HG03378 (cell line): Measurements from ENCODE around the gene ZNF497.
A peak's percentile ranks its signal among the peaks of the same experiment; 100 is the strongest.
"Not testable (repeated sequence)": the region's sequence is repeated elsewhere in the genome, so short reads cannot be mapped to it uniquely, and the experiment has no call there.

Source experiments
- ATAC-seq: cut with Tn5 transposase; IDR thresholded peaks from one replicate; pipeline ENCODE4 v1.9.1; 2021; ENCODE audit warnings: mild to moderate bottlenecking, moderate library complexity; ENCODE audit not compliant: unreplicated experiment

Gene ZNF497

DNA sequence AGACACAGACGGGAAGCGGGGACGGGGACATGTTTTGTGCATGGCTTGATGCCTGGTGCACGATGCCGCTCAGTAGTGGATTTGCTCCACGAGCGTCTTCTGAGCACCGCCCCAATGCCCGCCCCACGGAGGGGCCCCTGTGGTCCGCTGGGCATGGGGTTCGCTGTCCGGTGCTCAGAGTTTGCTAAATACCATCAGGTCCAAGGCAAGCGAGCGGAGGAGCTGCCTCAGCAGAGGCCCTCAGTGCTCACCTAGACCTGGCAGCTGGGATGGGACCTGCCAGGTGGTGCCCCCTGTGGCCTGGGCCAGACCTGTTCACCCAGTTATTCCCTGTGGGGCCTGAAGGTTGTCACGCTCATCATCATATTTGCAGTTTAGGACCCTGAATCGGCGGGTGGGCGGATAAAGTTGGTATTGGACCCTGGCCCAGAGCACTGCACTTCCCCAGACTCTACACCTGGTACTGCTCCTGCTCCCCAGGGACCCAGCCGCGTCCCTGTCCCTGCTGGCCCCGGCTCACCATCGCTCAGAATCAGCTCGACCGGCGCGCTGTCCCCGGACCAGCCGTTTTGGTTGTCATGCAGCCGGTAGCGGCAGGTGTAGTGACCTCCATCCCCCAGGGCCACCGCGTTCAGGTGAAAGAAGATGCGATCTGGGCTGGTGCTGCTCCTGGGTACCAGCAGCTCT, 11.5 kb downstream of the ZNF497 start:
- ATAC-seq, result no peak

DNA sequence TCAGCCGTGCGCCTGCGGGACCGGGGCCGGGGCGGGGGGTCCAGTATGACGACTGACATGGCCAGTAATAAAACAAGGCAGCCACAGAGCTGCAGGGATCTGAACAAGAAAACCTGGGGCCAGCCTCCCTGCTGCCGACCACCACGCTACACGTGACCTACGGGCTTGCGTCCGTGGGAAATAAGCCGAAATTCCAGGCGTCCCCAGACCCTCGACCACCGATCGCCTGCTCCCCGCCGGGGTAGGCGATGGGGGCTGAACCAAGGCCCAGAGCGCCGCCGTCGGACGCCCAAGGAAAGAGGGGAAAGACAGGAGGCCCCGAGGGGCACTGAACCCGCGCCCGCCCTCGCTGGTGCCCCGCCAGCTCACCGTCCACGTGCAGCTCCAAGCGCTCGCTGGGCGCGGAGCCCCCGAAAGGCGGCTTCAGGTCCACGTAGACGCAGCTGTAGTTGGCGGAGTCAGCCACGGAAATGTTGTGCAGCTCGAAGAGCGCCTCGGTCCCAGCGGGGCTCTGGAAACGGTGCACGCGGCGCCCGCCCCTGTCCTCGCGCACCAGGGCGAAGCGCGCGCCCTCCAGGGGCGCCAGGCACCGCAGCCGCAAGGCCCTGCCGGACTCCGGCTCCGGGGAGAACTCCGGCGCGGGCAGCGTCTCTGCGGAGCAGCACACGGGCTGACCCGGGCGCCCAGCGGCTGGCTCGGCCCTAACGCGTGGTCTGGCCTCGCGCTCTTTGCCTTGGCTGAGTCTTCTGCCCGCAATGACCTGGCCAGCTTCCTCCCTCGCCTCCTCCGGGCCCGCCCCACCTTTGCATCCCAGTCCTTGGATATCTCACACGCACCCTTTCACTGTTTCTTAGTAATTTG, 12.3 kb downstream of the ZNF497 start:
- no peak for ATAC-seq

DNA sequence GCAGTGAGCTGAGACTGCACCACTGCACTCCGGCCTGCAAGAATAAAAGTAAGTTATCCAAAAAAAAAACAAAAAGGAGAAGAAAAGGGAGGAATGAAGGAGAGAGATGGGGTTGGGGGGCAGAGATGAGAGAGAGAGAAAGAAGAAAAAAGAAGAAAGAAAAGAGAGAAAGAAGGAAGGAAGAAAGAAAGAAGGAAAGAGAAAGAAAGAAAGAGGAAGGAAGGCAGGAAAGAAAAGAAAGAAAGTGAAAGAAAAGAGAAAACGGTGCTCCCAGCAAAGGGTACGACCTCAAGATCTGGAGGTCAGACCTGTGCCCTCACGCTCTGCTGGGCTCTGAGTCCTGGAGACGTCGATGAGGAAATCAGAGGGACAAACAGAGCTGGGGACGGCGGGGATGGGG, 13.0 kb downstream of the ZNF497 start:
- no peak for ATAC-seq

DNA sequence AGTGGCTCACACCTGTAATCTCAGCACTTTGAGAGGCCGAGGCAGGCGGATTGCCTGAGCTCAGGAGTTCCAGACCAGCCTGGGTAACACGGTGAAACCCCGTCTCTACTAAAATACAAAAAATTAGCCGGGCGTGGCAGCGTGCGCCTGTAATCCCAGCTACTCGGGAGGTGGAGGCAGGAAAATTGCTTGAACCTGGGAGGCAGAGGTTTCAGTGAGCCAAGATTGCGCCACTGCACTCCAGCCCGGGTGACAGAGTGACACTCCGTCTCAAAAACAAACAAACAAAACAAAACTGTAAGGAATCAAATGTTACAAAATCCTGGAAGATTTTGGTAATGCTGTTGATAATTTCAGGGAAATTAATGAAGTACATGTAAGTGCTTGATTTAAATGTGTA, 14.5 kb downstream of the ZNF497 start:
- ATAC-seq, result not testable (repeated sequence)

DNA sequence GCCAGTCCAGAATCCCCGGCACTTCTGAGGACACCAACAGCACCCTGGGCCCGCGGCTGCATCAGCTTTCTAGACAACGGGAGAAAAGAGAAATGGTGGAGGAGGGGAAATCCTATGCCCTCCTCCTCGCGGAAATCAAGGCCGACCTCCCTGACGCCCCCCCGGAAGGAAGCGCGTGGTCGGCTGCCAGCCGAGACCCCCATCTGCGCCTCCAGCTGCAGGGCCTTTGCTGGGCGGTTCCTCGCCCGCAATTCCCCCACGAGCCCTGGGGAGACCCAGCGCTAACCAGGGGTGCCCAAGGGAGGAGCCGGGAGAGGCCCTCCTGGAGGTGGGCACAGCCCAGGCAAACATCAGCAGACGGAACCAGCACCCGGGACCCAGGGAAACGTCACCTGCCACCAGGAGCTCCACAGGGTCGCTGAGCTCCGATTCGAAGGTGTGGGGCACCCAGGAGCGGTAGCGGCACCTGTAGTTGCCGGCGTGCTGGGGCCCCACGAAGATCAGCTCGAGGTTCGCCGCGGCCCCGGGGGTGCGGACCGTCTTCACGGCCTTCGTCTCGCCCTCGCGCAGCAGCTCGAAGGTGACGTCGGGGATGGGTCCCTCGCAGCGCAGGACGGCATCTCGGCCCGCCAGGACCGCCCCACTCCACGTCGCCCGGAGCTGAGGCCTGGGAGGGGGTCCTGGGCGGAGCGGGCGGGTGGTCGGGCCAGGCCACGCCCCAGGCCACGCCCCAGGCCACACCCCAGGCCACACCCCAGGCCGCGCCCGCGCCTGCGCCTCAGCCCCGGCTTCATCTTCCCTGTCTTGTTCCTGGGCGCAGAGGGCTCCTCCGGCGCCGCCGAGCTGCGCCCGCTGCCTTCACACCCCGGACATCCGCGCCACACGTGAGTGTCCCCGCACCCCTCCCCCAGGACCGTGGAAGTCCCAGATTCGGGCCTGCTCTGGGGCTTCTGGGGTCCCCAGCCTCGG, 15.3 kb downstream of the ZNF497 start:
- peak; percentile 60 for ATAC-seq

DNA sequence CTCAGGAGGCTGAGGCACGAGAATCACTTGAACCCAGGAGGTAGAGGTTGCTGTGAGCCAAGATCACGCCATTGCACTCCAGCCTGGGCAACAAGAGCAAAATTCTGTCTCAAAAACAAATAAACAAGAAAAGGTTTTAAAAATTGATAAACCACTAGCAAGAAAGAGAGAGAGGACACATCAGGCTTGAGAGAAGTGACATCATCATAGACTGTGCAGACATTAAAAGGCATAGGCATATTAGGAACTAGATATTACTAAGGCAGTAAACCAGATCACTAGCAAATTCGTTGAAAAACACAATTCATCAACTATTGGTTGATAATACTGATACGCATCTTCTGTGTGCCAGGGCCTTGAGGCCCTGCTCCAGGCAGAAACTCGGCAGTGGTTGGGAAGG, 17.0 kb downstream of the ZNF497 start:
- ATAC-seq, result no peak

DNA sequence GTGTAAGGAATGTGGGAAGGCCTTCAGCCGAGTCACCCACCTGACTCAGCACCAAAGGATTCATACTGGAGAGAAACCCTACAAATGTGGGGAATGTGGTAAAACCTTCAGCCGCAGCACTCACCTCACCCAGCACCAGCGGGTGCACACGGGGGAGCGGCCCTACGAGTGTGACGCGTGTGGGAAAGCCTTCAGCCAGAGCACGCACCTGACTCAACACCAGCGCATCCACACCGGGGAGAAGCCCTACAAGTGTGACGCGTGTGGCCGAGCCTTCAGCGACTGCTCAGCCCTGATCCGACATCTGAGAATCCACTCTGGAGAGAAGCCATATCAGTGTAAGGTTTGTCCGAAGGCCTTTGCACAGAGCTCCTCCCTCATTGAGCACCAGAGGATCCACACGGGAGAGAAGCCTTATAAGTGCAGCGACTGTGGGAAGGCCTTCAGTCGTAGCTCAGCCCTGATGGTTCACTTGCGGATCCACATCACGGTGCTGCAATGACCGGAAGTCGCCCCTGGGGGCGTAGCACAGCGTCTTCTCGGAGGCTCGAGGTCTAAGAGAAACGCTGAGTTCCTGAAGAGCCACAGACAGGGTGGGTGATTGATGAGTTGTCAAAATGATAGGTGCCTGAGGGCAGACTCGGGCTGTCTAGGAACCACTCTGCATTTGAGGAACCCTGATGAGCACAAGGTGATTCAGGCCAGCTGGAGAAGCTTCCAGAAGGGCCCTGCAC, 23.6 kb downstream of the ZNF497 start:
- ATAC-seq, result no peak

DNA sequence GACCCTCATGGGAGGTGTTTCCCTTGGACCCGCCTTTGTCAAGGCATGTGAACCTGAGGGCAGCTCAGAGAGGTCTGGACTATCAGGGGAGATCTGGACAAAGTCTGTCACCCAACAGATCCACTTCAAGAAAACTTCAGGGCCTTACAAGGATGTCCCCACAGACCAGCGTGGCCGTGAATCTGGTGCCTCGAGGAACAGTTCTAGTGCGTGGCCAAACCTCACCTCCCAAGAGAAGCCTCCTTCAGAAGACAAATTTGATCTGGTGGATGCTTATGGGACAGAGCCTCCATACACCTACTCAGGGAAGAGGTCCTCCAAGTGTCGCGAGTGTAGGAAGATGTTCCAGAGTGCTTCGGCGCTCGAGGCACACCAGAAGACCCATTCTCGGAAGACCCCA, 24.2 kb downstream of the ZNF497 start:
- ATAC-seq, result no peak

DNA sequence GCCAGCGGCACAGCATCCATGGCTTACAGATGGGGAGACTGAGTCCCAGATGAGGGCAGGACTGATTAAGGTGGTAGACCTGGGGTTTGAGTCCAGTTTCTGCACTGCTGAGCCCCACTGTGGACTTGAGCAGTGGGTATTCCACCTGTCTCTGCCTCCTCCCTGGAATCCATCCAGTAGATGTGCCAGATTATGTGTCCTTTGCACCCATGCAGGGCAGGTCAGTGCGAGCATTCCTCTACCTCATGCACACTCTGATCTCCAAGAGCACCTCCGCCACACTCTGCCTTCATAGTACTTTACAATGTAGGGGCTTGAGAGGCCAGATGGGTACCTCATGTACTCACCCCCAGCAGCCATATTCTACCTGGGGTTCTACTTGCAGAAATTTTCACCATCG, 25.7 kb downstream of the ZNF497 start:
- no peak for ATAC-seq

DNA sequence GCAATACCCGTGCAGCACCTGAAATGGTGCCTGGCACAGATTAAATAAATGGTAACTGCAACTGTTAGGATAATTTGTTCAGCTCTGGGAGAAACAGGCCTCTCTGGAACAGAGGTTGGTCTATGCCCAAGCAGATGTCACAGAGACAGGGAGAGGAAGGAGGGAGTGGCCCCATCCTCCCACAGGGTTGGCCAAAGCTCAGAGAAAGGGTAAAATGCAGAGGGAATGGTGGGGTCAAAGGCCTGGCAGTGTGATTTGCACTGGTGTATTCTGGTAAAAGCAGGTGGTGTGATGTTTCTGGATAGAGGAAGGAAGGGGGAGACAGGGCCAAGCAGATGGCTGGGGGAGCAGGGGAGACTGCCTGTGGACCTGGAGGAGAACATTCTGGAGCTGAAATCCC, 26.3 kb downstream of the ZNF497 start:
- no peak for ATAC-seq

DNA sequence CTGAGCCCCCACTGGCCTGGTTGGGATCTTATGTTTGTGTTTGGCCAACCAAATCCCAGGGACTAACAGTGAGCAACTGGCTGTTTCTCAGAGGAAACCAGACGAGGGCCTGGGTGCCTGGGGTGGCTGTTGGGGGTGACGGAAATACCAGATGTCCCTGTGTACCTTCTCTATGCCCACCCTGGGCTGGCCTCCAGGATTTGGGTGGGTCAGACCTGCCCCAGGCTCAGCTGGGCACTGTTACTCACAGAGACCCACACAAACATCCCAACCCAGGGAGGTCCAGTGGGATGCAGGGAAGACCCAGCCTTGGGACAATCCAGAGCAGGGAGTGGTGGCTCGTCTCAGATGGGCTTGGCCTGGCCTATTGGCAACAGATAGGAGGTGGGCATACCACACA, 26.9 kb downstream of the ZNF497 start:
- no peak for ATAC-seq

DNA sequence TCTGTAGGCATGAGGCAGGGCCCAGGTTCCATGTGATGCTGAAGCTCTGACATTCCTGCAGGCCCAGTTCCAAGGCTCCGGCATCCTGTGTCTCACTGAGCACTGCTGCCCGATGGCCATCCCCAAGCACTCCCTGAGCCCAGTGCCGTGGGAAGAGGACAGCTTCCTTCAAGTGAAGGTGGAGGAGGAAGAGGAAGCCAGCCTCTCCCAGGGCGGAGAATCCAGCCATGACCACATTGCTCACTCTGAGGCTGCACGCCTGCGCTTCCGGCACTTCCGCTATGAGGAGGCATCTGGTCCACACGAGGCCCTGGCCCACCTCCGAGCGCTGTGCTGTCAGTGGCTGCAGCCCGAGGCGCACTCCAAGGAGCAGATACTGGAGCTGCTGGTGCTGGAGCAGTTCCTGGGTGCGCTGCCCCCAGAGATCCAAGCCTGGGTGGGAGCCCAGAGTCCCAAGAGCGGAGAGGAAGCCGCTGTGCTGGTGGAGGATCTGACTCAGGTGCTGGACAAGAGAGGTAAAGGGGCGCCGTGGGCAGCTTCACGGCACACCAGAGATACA, 27.8 kb downstream of the ZNF497 start:
- no peak for ATAC-seq

DNA sequence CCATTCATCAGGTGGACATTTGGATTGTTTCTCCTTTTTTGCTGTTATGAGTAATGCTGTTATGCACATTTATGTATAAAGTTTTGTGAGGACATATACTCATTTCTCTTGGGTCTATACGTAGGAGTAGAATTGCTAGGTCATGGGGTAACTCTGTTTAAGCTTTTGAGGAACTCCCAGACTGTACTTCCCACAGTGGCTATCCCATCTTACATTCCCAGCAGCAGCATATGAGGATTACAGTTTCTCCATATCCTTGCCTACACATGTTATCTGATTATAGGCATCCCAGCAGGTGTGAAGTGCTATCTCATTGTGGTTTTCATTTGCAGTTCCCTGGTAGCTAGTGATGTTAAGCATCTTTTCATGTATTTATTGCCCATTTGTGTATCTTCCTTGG, 29.9 kb downstream of the ZNF497 start:
- ATAC-seq, result no peak

DNA sequence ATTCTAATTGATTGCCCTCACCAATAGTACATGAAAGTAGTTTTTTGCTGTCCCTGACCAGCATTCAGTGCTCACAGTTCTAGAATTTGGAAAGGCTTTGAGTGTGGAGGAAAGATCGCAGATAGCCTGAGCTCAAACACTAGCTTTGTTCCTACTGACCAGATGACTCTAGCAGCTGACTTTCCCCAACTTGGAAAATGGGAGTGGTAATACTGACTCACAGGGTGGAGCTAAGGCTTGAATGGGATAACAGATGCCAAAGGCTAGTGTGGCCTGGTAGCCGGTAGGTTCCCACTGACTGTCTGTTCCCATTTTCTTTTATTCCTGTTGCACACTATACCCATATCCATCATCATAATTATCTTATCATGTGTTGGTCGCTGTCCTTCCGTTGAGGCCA, 32.1 kb downstream of the ZNF497 start:
- no peak for ATAC-seq

DNA sequence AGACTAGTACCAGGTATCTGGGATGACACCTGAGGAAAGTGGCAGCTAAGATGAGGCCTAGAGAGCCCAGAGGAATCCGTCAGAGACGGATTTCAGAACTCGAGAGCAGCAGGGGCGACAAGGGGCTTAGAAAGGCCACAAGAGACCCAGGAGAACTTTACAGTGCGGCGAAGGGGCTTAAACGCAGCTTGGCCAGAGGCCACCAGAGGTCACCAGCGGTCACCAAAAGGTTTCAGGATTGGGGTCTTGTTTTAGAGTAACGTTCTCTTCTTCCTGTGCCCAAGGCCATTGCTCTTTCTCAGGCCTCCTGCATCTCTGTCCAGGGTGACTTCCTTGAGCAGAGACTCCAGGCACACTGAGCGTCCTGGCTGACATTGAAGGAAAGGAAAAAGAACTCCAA, 33.6 kb downstream of the ZNF497 start:
- ATAC-seq, result no peak

DNA sequence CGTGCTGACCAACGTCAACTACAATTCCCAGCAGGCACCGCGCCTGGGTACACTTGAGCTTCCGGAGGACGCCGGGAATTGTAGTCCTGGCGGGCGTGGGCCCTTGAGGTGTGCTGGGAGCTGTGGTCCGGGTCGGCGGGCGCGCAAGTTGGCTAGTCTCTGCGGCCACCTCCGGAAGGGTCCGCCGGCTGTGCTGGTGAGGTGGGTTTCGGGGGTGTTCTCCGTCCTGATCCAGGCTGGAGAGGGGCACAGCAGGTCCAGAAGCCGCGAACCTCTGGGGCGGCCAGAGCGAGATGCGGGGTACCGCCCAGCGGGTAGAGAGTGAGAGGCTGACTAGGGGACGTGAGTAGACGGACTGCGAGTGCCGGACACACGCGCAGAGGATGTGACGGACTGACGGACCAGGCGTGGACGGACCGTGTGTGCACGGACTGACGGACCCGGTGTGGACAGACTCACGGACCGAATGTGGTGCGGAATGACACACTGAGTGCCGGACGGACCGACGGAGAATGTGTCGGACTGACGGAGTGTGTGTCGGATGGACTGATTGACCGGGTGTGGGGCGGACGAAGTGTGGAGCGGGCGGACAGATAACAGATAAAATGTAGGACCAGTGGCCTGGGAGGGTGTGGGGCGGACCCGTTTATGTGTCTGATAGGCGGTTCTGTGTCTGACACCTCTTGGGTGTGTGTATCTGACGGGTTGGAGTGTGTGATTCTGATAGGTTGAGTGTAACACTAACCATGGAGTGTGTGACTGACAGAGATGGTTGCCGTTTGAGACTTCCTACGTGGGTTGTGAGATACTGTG, 35.4 kb downstream of the ZNF497 start, which contains the start of gene ZSCAN22:
ZSCAN22 (plus strand) TSS at position 81 of the 813 bp plus-strand sequence. CDS start 7,809 bp downstream, outside the sequence.
- ATAC-seq, result peak; percentile 67

DNA sequence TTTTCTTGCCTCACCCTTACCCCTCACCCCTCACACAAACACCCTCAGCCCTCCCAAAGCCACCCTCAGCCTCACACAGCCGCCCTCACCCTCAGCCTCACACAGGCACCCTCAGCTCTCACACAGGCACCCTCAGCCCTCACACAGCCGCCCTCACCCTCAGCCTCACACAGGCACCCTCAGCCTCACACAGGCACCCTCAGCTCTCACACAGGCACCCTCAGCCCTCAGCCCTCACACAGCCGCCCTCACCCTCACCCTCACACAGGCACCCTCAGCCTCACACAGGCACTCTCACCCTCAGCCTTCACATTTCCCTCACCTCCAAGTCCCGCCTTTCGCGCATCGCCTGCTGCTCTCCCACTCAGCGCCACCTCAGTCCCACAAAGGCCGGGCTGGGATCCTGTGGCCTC, 36.0 kb downstream of the ZNF497 start:
- no peak for ATAC-seq

DNA sequence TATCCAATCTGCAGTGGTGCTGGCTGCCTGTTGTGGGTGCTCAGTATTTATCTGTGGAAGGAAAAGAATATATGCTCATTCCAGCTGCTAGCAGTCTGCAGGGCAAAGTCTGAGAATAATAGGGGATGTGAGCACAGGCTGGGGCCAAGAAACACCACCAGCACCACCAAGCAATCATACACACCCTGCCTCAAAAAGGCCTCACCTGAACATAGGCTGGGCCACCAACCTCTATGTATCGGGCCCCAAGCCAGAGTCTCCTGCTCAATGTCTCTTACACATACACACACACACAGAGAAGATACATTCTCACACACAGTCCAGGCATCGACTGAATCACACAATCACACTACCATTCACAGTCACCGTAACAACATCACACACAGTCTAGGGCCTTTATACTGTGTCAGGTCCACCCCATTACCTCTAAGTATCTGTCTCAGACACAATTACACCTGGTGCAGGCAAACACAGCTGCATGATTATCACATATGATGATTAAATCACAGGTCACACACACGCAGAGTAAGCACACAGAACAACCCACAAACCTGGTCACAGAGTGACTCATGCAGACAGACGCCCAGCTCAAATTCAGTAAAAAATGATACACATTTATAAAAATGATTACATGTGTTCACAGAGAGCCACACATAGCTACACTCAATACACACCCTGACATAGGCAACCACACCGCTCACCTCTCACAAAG, 37.1 kb downstream of the ZNF497 start:
- ATAC-seq, result no peak

DNA sequence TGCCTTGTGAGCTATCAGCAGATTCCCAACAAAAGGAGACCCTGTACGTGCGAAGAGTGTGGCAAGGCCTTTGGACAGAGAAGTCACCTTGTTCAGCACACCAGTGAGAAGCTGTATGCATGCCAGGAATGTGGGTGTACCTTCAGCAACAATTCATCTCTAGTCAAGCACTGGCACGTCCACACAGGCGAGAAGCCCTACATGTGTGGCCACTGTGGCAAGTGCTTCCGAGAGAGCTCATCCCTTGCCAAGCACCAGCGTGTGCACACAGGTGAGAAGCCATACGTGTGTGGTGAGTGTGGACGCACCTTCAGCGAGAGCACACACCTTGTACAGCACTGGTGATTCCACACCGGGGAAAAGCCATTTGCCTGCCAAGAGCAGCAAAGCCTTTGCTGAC, 43.3 kb downstream of the ZNF497 start:
- ATAC-seq, result no peak
